Stimulated activated CD8-positive, alpha-beta memory T cell treated with anti-CD3 and anti-CD28 coated beads, Interleukin-12 subunit alpha, Interleukin-12 subunit beta, amount 100 ng/mL, for 24 hours (primary cell): ENCODE results near the gene COMMD4.
"Not testable (repeated sequence)": the region's sequence is repeated elsewhere in the genome, so short reads cannot be mapped to it uniquely, and the experiment has no call there.

Experiments
- DNase-seq: peaks from one replicate; pipeline ENCODE4 v3.0.0-alpha.2; 2020; ENCODE audit errors: extremely low read depth

The COMMD4 gene

GRCh38 chr15:75335705-75336355, at the start of gene COMMD4:
TSS of gene COMMD4 (plus strand) at chr15:75336063. CDS start at chr15:75336090, 27 bp downstream.
- peak; percentile 65 for DNase-seq

GRCh38 chr15:75293660-75294059, 42.2 kb upstream of the COMMD4 start:
- not testable (repeated sequence) for DNase-seq

- DNase-seq: not testable (repeated sequence)
Measured at GRCh38 chr15:75298541-75299310, 37.1 kb upstream of the COMMD4 start.

- not testable (repeated sequence) for DNase-seq
Measured at GRCh38 chr15:75299311-75299688, 36.6 kb upstream of the COMMD4 start.

GRCh38 chr15:75300026-75300425, 35.8 kb upstream of the COMMD4 start:
- not testable (repeated sequence) for DNase-seq

- DNase-seq: no peak
Measured at GRCh38 chr15:75302318-75302717, 33.5 kb upstream of the COMMD4 start.

- not testable (repeated sequence) for DNase-seq
Measured at GRCh38 chr15:75302753-75303152, 33.1 kb upstream of the COMMD4 start.

- no peak for DNase-seq
Measured at GRCh38 chr15:75306188-75306587, 29.7 kb upstream of the COMMD4 start.

GRCh38 chr15:75307778-75308390, 28.0 kb upstream of the COMMD4 start:
- no peak for DNase-seq

- no peak for DNase-seq
Measured at GRCh38 chr15:75309711-75310110, 26.2 kb upstream of the COMMD4 start.

GRCh38 chr15:75312548-75312947, 23.3 kb upstream of the COMMD4 start:
- not testable (repeated sequence) for DNase-seq

- DNase-seq: no peak
Measured at GRCh38 chr15:75313116-75313845, 22.6 kb upstream of the COMMD4 start.

GRCh38 chr15:75314552-75315290, 21.1 kb upstream of the COMMD4 start:
- DNase-seq: no peak

GRCh38 chr15:75319231-75319897, 16.5 kb upstream of the COMMD4 start:
- not testable (repeated sequence) for DNase-seq

GRCh38 chr15:75321711-75322110, 14.2 kb upstream of the COMMD4 start:
- DNase-seq: no peak

- no peak for DNase-seq
Measured at GRCh38 chr15:75325922-75326321, 9.9 kb upstream of the COMMD4 start.

GRCh38 chr15:75327005-75327404, 8.9 kb upstream of the COMMD4 start:
- DNase-seq: no peak

- DNase-seq: no peak
Measured at GRCh38 chr15:75327491-75327890, 8.4 kb upstream of the COMMD4 start.

GRCh38 chr15:75328493-75329314, 7.2 kb upstream of the COMMD4 start:
- no peak for DNase-seq

- DNase-seq: no peak
Measured at GRCh38 chr15:75329571-75329970, 6.3 kb upstream of the COMMD4 start.
